Esophagus squamous epithelium (tissue), 5 donors: ENCODE measurements around the gene RAN. TPM values are rescaled to one million over a fixed set of nuclear protein-coding genes. Genes with fewer than 3 reads are reported as not detected.
"Not testable (repeated sequence)": the region's sequence is repeated elsewhere in the genome, so short reads cannot be mapped to it uniquely, and the experiment has no call there.

Experiments
- DNase-seq: peaks from one replicate; lab custom pipeline; 2025; lab: John Stamatoyannopoulos, UW
- H3K27ac ChIP-seq, 4 donors: fragments of 200-600 bp; sonication (generic); one replicate each; pipeline ENCODE4 v1.5.1; 2016 to 2019; ENCODE audit warnings: mild to moderate bottlenecking in 1 of 4
- H3K27me3 ChIP-seq, 4 donors: fragments of 200-600 bp; sonication (generic); 1 replicate in 3 of 4; 2 replicates in 1 of 4; pipeline versions ENCODE4 v1.5.1 to v1.6.0; 2017 to 2021; ENCODE audit warnings: antibody characterized with exemption in 1 of 4
- H3K36me3 ChIP-seq, 3 donors: fragments of 200-600 bp; sonication (generic); one replicate each; pipeline ENCODE4 v1.5.1; 2016 to 2019
- H3K4me1 ChIP-seq, 3 donors: fragments of 200-600 bp; sonication (generic); one replicate each; pipeline ENCODE4 v1.5.1; 2017 to 2019
- H3K4me3 ChIP-seq, 4 donors: fragments of 200-600 bp; sonication (generic); 1 replicate in 3 of 4; 2 replicates in 1 of 4; pipeline ENCODE4 v1.5.1; 2016 to 2019; ENCODE audit warnings: mild to moderate bottlenecking in 2 of 4, moderate library complexity in 1 of 4
- H3K9me3 ChIP-seq, 3 donors: fragments of 200-600 bp; sonication (generic); one replicate each; pipeline ENCODE4 v1.5.1; 2016 to 2019
- CTCF ChIP-seq, 6 experiments: fragments of 450-650 bp in 4 of 6; fragments of 200-600 bp in 2 of 6; sonication (generic) in 2 of 6; IDR thresholded peaks; one replicate each; pipeline ENCODE4 v1.5.1; 2016 to 2019; ENCODE audit warnings: antibody characterized with exemption in 6 of 6, mild to moderate bottlenecking in 4 of 6, moderate library complexity in 4 of 6
- POLR2A ChIP-seq, 4 donors: fragments of 450-650 bp; IDR thresholded peaks; one replicate each; pipeline ENCODE4 v1.6.1; 2017; ENCODE audit warnings: antibody characterized with exemption in 4 of 4, mild to moderate bottlenecking in 4 of 4, moderate library complexity in 3 of 4
- WGBS, 2 donors: methylation state at CpG; one replicate each; pipeline ENCODE4 v1.1.5; 2018; 5-methylcytosine and 5-hydroxymethylcytosine counted together
- intact Hi-C: fragments of 100-400 bp; cut with DNase I; formaldehyde crosslinking; loops from one replicate; pipeline ENCODE4 v1.15.0; 2022
- total RNA-seq, 4 donors: library from RNA; depleted of rRNA; stranded (reverse); fragments of >200 nt; gene quantifications; one replicate each; pipeline ENCODE4 v1.1.0, GENCODE V29; 2016
- donor health status: DM: yes; HTN: yes; CAD: no.

The RAN gene
- total RNA-seq, 4 donors from 2014 or later: 204 to 375 (median 325) TPM

GRCh38 chr12:130874696-130875095, 2.8 kb downstream of the RAN start:
- H3K27ac ChIP-seq: no peak overlapping the region
- H3K27me3 ChIP-seq: no peaks in the 10 kb centered on the region
- no peak for TF ChIP-seq POLR2A (IDR thresholded peaks at IDR 0.05)
- TF ChIP-seq CTCF (IDR thresholded peaks at IDR 0.05): no peak
- intact Hi-C loops: no loop called here
- 85 to 91% methylated on average over 10 of the region's 10 CpGs for WGBS, 2 donors
- peaks cover 0 to 39% (median 24%) of the 10 kb centered on the region in 3 donors for H3K4me1 ChIP-seq
- no peak for DNase-seq
- H3K36me3 ChIP-seq: peaks cover 0 to 49% (median 12%) of the 10 kb centered on the region in 3 donors
- no peaks in the 10 kb centered on the region for H3K9me3 ChIP-seq
- H3K4me3 ChIP-seq: no peak overlapping the region

- DNase-seq: no peak
- Histone ChIP-seq H3K27me3 (no peaks in the 10 kb centered on the region), H3K9me3 (no peaks in the 10 kb centered on the region), H3K4me3 (no peak overlapping the region), H3K4me1 (peaks cover 0 to 43% (median 24%) of the 10 kb centered on the region in 3 donors), H3K36me3 (peaks cover 0 to 49% (median 12%) of the 10 kb centered on the region in 3 donors), H3K27ac (no peak overlapping the region)
- TF ChIP-seq CTCF (IDR thresholded peaks at IDR 0.05) (no peak), POLR2A (IDR thresholded peaks at IDR 0.05) (no peak)
- intact Hi-C loops: no loop called here
- 83 to 85% methylated on average over 5 of the region's 5 CpGs for WGBS, 2 donors
Measured at GRCh38 chr12:130875193-130875592, 3.3 kb downstream of the RAN start.

GRCh38 chr12:130875708-130876107, 3.8 kb downstream of the RAN start:
- WGBS, 2 donors: 84 to 86% methylated on average over 11 of the region's 11 CpGs
- H3K27ac ChIP-seq, intact Hi-C loops, H3K9me3 ChIP-seq, H3K27me3 ChIP-seq, DNase-seq, H3K4me3 ChIP-seq: not testable (repeated sequence)
- Histone ChIP-seq H3K36me3 (peaks cover 0 to 49% (median 12%) of the 10 kb centered on the region in 3 donors), H3K4me1 (peaks cover 0 to 46% (median 23%) of the 10 kb centered on the region in 3 donors)

- DNase-seq: no peak
- TF ChIP-seq CTCF (IDR thresholded peaks at IDR 0.05) (no peak), POLR2A (IDR thresholded peaks at IDR 0.05) (no peak)
- intact Hi-C loops: no loop called here
Measured at GRCh38 chr12:130876297-130876696, 4.4 kb downstream of the RAN start.

DNA sequence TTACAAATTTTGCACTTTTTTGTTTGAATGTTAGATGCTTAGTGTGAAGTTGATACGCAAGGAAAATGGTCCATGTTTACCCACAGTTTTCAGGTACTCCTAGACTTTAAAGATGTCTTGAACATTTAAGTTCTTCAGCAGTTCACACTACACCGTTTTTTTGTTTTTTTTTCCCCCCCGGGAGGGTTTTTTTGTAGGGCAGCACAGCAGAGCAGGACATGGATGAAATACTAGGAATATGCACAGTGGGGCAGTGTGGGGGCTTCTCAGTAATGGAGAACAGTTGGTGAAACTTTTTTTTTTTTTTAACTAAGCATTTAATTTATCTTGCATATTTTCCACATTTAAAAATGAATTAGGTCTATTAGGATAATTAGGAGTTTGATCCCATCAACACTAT, 4.9 kb downstream of the RAN start:
- Histone ChIP-seq H3K4me3 (no peak overlapping the region), H3K27ac (no peak overlapping the region), H3K9me3 (no peaks in the 10 kb centered on the region), H3K36me3 (peaks cover 0 to 49% (median 12%) of the 10 kb centered on the region in 3 donors), H3K4me1 (peaks cover 0 to 37% (median 15%) of the 10 kb centered on the region in 3 donors), H3K27me3 (no peaks in the 10 kb centered on the region)
- no peak for DNase-seq
- no peak for TF ChIP-seq POLR2A (IDR thresholded peaks at IDR 0.05)
- no peak for TF ChIP-seq CTCF (IDR thresholded peaks at IDR 0.05)
- WGBS, 2 donors: 52 to 77% methylated on average over 3 of the region's 3 CpGs
- intact Hi-C loops: no loop called here

More at GRCh38 chr12:130876297-130876696, 4.4 kb downstream of the RAN start:
- no peak overlapping the region for H3K4me3 ChIP-seq
- no peaks in the 10 kb centered on the region for H3K27me3 ChIP-seq
- no peak overlapping the region for H3K27ac ChIP-seq
- H3K36me3 ChIP-seq: peaks cover 0 to 49% (median 12%) of the 10 kb centered on the region in 3 donors
- peaks cover 0 to 40% (median 17%) of the 10 kb centered on the region in 3 donors for H3K4me1 ChIP-seq
- H3K9me3 ChIP-seq: no peaks in the 10 kb centered on the region

GRCh38 chr12:130877333-130877732, 5.5 kb downstream of the RAN start:
- intact Hi-C loops: no loop called here
- no peak for DNase-seq
- Histone ChIP-seq H3K36me3 (peaks cover 0 to 49% (median 12%) of the 10 kb centered on the region in 3 donors), H3K27ac (no peak overlapping the region), H3K9me3 (no peaks in the 10 kb centered on the region), H3K27me3 (no peaks in the 10 kb centered on the region), H3K4me1 (peaks cover 0 to 37% (median 15%) of the 10 kb centered on the region in 3 donors), H3K4me3 (no peak overlapping the region)
- 82 to 84% methylated on average over 3 of the region's 3 CpGs for WGBS, 2 donors
- TF ChIP-seq CTCF (IDR thresholded peaks at IDR 0.05): no peak
- TF ChIP-seq POLR2A (IDR thresholded peaks at IDR 0.05): no peak
